ENCODE measurements around the gene ADCY6.

ADCY6 gene

GRCh38 chr12:48810903-48811431 lies 22.1 kb upstream of the ADCY6 start:
- no peak overlapping the region for H3K4me3 ChIP-seq (ENCODE audit: low read length)
- no peak for TF ChIP-seq CTCF (IDR thresholded peaks at IDR 0.05; ENCODE audit: insufficient read depth, low read depth, low read length, missing control alignments)
- peak; percentile 68 for DNase-seq (ENCODE audit: low read depth)

- H3K4me3 ChIP-seq (ENCODE audit: low read length), result no peak overlapping the region
- no peak for TF ChIP-seq CTCF (IDR thresholded peaks at IDR 0.05; ENCODE audit: insufficient read depth, low read depth, low read length, missing control alignments)
- DNase-seq (ENCODE audit: low read depth), result no peak
Measured at GRCh38 chr12:48807981-48808380, 19.1 kb upstream of the ADCY6 start.

GRCh38 chr12:48803675-48804074 lies 14.8 kb upstream of the ADCY6 start:
- TF ChIP-seq CTCF (IDR thresholded peaks at IDR 0.05; ENCODE audit: insufficient read depth, low read depth, low read length, missing control alignments), result no peak
- DNase-seq (ENCODE audit: low read depth), result no peak
- H3K4me3 ChIP-seq (ENCODE audit: low read length), result no peak overlapping the region

- DNase-seq (ENCODE audit: low read depth), result no peak
- no peak overlapping the region for H3K4me3 ChIP-seq (ENCODE audit: low read length)
- TF ChIP-seq CTCF (IDR thresholded peaks at IDR 0.05; ENCODE audit: insufficient read depth, low read depth, low read length, missing control alignments), result no peak
Measured at GRCh38 chr12:48800971-48801370, 12.1 kb upstream of the ADCY6 start.

GRCh38 chr12:48800457-48800856 lies 11.6 kb upstream of the ADCY6 start:
- no peak for TF ChIP-seq CTCF (IDR thresholded peaks at IDR 0.05; ENCODE audit: insufficient read depth, low read depth, low read length, missing control alignments)

GRCh38 chr12:48796976-48797375 lies 8.1 kb upstream of the ADCY6 start:
- no peak overlapping the region for H3K4me3 ChIP-seq (ENCODE audit: low read length)
- no peak for TF ChIP-seq CTCF (IDR thresholded peaks at IDR 0.05; ENCODE audit: insufficient read depth, low read depth, low read length, missing control alignments)
- no peak for DNase-seq (ENCODE audit: low read depth)

More at GRCh38 chr12:48800457-48800856, 11.6 kb upstream of the ADCY6 start:
- no peak for DNase-seq (ENCODE audit: low read depth)
- H3K4me3 ChIP-seq (ENCODE audit: low read length), result no peak overlapping the region
